ENCODE results near the gene SERPINB1.
"Not testable (repeated sequence)": the region's sequence is repeated elsewhere in the genome, so short reads cannot be mapped to it uniquely, and the experiment has no call there.

DNA sequence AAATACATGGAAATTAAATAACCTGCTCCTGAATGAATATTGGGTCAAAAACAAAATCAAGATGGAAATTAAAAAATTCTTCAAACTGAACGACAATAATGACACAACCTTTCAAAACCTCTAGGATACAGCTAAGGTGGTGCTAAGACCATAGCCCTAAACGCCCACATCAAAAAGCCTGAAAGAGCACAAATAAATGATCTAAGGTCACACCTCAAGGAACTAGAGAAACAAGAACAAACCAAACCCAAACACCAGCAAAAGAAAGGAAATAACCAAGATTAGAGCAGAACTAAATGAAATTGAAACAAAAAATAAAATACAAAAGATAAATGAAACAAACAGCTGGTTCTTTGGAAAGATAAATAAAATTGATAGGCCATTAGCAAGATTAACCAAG is 38.5 kb upstream of the SERPINB1 start:
- TF ChIP-seq POLR2A, EP300 (IDR thresholded peaks at IDR 0.05): not testable (repeated sequence)
- TF ChIP-seq, protein P1, sequence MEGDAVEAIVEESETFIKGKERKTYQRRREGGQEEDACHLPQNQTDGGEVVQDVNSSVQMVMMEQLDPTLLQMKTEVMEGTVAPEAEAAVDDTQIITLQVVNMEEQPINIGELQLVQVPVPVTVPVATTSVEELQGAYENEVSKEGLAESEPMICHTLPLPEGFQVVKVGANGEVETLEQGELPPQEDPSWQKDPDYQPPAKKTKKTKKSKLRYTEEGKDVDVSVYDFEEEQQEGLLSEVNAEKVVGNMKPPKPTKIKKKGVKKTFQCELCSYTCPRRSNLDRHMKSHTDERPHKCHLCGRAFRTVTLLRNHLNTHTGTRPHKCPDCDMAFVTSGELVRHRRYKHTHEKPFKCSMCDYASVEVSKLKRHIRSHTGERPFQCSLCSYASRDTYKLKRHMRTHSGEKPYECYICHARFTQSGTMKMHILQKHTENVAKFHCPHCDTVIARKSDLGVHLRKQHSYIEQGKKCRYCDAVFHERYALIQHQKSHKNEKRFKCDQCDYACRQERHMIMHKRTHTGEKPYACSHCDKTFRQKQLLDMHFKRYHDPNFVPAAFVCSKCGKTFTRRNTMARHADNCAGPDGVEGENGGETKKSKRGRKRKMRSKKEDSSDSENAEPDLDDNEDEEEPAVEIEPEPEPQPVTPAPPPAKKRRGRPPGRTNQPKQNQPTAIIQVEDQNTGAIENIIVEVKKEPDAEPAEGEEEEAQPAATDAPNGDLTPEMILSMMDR (IDR thresholded peaks at IDR 0.05): not testable (repeated sequence)
